HG02588 (cell line): ENCODE data around the gene CCDC30.

Source experiments
- ATAC-seq: cut with Tn5 transposase; IDR thresholded peaks from one replicate; pipeline ENCODE4 v1.9.1; 2021; ENCODE audit warnings: mild to moderate bottlenecking, moderate library complexity; ENCODE audit not compliant: unreplicated experiment

CCDC30 gene

GRCh38 chr1:42684139-42684538 is 221.1 kb downstream of the CCDC30 start:
- no peak for ATAC-seq

GRCh38 chr1:42686418-42686817 is 223.3 kb downstream of the CCDC30 start:
- no peak for ATAC-seq

- no peak for ATAC-seq
Observed at GRCh38 chr1:42689912-42690311, 226.8 kb downstream of the CCDC30 start.

- no peak for ATAC-seq
Observed at GRCh38 chr1:42690477-42691156, 227.5 kb downstream of the CCDC30 start.

- ATAC-seq = no peak
Observed at GRCh38 chr1:42691157-42691498, 228.0 kb downstream of the CCDC30 start.

GRCh38 chr1:42692461-42692860 is 229.4 kb downstream of the CCDC30 start:
- ATAC-seq = no peak

GRCh38 chr1:42692911-42693310 is 229.8 kb downstream of the CCDC30 start:
- ATAC-seq = no peak

- no peak for ATAC-seq
Observed at GRCh38 chr1:42698081-42698813, 235.2 kb downstream of the CCDC30 start.

- no peak for ATAC-seq
Observed at GRCh38 chr1:42700006-42700405, 236.9 kb downstream of the CCDC30 start.

- ATAC-seq = no peak
Observed at GRCh38 chr1:42703888-42704464, 240.9 kb downstream of the CCDC30 start.
